RPMI8226 (cell line): ENCODE measurements around the gene MOV10L1.
"Not testable (repeated sequence)": the region's sequence is repeated elsewhere in the genome, so short reads cannot be mapped to it uniquely, and the experiment has no call there.

ENCODE experiments used
- DNase-seq: peaks from one replicate; pipeline ENCODE4 v3.0.0-alpha.2; 2015

The MOV10L1 gene

DNA sequence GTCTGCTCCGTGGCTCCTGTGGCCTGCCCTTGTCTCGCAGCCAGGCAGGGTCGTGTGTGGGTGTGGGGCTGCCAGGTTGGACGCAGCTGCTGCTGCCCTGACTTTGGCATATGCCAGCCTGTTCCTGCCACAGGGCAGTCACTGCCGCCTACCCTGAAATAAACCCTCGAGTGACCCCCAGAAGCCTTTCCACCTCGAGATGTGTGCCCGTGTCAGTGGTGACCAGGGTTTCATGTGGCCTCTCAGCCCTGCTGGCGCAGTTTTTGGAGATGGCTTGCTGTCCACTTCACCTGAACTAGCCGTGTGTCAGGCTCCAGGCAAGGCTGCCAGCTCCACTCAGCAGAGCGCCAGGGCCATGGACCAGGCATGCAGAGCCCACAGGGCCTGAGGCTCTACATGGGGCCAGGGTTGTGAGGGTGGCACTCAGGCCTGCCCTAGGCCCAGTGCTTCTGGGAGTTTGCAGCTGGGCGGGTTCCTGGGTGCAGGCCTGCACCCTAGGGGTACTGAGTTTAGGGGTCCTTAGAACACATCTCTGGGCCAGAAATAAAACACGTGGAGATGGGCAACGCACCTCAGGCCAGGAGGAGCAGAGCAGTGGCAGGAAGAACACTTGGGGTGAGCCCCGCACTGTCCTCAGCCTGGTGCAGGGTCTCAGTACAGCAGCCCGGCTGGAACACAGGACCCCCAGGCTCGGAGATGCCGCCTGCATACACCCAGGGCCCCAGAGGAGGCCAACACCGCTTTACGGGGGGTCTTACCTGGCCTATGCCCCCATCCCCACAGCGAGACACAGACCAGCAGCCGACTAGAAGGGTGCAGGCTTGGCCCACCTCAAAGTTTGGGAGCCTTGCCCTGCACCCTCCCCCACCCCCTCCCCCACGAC, 71.9 kb downstream of the MOV10L1 start:
- no peak for DNase-seq

- DNase-seq: no peak
Measured at GRCh38 chr22:50162391-50162956, 72.7 kb downstream of the MOV10L1 start.

DNA sequence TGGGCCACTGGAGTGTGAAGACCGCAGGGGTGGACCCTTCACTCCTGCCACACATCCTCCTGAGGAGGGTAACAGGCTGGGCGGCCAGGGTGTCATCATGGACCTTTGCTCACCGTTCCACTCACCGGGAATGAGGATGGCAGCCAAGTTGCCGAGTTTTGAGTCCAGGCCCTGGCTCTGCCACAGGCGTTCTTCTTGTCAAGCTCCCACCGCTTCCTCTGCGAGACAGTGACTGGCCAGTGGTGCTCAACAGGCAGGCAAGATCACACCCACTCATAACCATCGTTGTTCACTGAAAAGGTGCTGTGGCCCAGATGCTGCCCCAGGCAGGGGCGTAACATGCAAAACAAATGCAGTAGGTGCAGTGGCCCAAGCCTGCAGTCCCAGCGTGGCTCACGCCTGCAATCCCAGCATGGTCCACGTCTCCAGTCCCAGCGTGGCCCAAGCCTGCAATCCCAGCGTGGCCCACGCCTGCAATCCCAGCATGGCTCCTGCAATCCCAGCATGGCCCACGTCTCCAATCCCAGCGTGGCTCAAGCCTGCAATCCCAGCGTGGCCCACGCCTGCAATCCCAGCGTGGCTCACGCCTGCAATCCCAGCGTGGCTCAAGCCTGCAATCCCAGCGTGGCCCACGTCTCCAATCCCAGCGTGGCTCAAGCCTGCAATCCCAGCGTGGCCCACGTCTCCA, 75.8 kb downstream of the MOV10L1 start:
- DNase-seq: no peak

DNA sequence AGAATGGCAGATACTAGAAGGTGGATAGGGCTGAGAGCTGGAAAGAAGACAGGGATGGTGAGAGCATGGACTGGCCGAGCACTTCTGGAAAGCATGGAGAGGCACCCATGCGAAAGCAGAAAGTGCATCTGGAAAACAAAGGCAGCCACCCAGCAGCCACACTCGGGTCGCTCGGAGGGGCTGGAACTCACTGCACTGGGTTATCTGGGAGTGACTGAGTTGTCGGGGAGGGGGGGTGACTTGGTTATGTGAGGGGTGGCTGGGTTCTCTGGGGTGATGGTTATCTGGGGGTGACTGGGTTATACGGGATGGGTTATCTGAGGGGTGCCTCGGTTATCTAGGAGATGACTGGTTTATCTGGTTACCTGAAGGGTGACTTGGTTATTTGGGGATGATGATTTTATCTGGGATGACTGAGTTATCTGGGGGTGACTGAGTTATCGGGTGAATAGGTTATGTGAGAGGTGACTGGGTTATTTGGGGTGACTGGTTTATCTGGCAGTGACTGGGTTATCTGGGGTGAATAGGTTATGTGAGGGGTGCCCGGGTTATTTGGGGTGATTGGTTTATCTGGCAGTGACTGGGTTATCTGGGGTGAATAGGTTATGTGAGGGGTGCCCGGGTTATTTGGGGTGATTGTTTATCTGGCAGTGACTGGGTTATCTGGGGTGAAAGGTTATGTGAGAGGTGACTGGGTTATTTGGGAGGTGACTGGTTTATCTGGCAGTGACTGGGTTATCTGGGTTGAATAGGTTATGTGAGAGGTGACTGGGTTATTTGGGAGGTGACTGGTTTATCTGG, 78.1 kb downstream of the MOV10L1 start:
- no peak for DNase-seq

- DNase-seq: not testable (repeated sequence)
Measured at GRCh38 chr22:50168490-50169180, 78.8 kb downstream of the MOV10L1 start.

GRCh38 chr22:50169181-50169759, 79.5 kb downstream of the MOV10L1 start:
- no peak for DNase-seq

GRCh38 chr22:50169774-50170341, 80.1 kb downstream of the MOV10L1 start:
- peak; percentile 75 for DNase-seq

DNA sequence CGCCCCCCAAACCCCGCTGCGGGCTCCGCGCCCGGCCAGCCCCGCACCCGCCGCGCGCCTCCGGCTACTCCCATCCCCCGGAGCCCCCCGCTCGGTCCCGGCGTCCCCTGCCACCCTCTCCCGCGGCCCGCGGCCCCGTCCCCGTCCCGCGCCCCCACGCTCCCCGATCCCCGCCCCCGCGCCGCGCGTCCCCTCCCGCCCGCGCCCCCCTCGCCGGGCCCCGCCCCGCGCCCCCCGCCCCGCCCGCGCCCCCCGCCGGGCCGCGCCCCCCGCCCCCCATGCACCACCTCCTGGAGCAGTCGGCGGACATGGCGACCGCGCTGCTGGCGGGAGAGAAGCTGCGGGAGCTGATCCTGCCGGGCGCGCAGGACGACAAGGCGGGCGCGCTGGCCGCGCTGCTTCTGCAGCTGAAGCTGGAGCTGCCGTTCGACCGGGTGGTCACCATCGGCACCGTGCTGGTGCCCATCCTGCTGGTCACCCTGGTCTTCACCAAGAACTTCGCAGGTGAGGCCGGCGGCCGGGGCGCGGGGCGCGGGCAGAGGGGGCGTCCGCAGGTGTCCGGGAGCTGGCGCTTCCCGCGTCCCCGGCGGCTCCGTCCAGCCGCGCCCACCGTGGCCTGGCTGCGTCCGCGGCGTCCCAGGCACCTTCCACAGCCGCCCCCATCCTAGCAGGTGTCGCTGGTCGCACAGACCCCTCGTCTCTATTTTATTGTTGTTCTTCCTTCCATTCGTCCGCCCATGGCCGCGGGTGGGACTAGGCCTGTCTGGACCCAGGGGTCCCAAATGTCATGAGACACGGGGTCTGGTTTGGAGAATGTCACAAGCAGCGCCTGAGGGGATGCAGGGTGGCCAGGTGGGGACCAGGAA, 80.9 kb downstream of the MOV10L1 start, which contains the start of gene PANX2:
PANX2 (plus strand) TSS at position 279 of the 866 bp plus-strand sequence; CDS start at position 279, 0 bp downstream.
- no peak for DNase-seq

DNA sequence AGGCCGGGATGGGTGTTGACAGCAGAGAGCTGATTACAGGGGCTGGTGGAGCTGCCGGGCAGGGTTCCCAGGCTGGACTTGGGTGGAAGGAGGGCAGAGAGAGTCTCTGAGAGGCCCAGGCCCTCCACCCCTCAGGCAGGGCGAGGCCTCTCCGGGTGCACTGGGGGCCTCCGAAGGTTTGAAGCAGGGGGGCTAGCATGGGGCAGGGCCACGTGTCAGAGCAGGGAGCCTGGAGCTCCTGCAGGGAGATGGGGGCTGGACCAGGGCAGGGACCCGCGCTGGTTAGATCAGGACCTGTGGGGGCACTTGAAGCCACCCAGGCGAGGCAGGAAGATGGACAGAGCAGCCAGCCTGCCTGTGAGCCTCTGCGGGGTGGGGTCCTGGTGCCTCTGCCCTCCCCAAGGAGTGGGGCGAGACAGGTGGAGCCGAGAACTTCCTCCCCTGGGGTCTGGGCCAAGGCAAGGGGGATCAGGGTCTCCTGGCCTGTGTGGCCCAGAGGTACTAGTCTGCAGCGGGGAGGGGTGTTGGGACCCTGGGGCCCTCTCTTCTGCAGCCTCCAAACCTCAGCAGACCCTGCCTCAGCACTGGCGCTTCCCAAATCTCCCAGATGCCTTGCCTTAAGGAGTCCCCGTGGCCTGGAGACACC, 81.6 kb downstream of the MOV10L1 start:
- no peak for DNase-seq

GRCh38 chr22:50171965-50172421, 82.2 kb downstream of the MOV10L1 start:
- DNase-seq: no peak

DNA sequence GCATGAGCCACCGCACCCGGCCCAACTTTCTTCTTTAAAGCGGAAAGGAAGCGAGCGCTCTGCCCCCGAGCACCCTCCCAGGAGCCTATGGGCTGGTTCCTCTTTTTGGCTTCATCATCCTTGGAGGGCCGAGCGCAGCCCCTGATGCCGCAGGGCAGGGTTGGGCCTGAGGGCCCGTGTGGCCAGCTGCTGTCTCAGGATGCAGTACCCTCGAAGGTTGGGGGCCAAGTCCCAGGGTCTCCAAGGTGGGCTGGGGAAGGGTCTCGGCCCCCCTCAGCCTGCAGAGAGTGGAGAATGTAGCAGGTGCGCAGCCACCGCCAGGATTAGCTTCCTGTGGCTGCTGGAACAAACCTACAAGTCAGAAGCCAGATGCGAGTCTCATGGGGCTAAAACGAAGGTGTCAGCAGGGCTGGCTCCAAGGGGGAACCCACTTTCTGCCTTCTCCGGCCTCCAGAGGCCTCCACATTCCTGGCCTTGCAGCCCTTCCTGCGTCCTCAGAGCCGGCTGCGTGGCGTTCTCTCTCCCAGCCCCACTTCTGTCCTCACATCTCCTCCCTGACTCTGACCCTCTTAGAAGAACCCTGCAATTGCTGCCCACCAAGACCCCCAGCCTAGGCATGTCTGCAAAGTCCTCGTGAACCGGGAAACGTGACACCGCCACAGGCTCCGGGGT, 83.6 kb downstream of the MOV10L1 start:
- peak; percentile 79 for DNase-seq

- DNase-seq: no peak
Measured at GRCh38 chr22:50173983-50174355, 84.2 kb downstream of the MOV10L1 start.

- DNase-seq: no peak
Measured at GRCh38 chr22:50174382-50175190, 84.8 kb downstream of the MOV10L1 start.

GRCh38 chr22:50175191-50175461, 85.3 kb downstream of the MOV10L1 start:
- DNase-seq: no peak

DNA sequence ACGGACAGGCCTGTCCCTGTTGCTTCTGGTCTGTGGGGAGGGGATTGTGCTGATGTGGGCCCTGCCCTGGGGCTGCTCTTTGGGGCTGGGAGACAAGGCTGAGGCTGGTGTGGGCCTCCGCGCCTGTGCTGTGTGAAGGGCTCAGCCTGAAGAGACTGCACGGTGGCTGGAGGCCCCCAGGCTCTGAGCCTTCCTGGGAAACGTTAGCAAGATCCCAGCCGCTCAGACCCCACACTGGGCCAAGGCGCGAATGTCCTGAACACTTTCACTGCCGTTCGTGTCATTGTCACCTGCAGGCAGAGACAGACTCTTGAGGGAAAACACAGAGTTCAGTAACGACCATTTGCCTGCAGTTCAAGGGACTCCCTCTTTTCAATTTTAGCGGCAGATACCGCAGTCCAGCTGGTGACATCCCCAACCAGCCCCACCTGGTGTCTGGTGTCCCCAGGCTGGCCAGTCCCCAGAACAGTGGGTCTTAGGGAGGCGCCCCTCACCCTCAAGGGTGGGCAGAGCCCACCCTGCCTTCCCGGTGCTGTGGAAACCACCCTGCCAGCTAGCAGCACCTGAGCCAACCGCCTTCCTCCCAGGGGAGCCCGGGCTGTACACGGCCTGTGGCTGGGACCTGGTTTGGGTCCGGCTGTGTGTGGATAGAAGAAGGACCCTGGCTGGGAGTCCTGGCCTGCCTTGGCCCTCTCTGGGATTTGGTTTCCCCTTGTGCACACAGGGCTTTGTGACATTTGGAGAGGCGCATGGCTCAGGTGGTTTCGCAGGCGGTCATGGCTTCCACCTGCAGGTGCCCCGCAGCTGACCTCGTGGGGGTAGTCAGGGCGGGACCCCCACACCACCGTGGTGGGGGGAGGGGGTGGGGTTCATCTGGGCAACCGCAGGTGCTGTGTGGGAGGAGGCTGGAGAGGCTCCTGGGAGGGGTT, 86.4 kb downstream of the MOV10L1 start:
- no peak for DNase-seq

DNA sequence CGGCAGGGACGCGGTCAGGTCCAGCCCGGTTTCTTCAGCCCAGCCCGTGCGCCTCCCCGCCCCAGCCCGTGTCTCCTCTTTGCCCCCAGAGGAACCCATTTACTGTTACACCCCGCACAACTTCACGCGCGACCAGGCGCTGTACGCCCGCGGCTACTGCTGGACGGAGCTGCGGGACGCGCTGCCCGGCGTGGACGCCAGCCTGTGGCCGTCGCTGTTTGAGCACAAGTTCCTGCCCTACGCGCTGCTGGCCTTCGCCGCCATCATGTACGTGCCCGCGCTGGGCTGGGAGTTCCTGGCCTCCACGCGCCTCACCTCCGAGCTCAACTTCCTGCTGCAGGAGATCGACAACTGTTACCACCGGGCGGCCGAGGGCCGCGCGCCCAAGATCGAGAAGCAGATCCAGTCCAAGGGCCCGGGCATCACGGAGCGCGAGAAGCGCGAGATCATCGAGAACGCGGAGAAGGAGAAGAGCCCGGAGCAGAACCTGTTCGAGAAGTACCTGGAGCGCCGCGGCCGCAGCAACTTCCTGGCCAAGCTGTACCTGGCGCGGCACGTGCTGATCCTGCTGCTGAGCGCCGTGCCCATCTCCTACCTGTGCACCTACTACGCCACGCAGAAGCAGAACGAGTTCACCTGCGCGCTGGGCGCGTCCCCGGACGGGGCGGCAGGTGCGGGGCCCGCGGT, 87.2 kb downstream of the MOV10L1 start:
- no peak for DNase-seq
